LNCAP (cell line): ENCODE results near the gene YBX1.

Experiments
- CTCF ChIP-seq: fragments of 450-650 bp; IDR thresholded peaks from 2 replicates; pipeline ENCODE4 v1.5.1; 2017; ENCODE audit warnings: mild to moderate bottlenecking

The YBX1 gene

GRCh38 chr1:42681741-42682483, at the start of gene YBX1:
YBX1 (plus strand) TSS chr1:42682418; CDS start chr1:42682566, 148 bp downstream.
- no peak for TF ChIP-seq CTCF

DNA sequence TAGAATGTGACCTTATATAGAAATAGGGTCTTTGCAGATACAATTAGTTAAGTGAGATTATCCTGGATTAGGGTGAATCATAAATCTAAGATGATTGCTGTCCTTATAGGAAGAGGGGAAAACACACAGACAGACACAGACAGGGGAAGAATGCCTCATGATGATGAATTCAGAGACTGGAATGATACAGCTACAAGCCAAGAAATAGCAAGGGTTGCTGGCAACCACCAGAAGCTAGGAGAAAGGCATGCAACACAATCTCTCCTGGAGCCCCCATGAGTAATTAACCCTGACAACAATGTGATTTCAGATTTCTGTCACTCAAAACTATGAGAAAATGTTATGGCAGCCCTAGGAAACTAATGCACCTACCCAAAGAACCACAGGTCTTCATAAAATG, 43.1 kb upstream of the YBX1 start:
- TF ChIP-seq CTCF, result no peak

DNA sequence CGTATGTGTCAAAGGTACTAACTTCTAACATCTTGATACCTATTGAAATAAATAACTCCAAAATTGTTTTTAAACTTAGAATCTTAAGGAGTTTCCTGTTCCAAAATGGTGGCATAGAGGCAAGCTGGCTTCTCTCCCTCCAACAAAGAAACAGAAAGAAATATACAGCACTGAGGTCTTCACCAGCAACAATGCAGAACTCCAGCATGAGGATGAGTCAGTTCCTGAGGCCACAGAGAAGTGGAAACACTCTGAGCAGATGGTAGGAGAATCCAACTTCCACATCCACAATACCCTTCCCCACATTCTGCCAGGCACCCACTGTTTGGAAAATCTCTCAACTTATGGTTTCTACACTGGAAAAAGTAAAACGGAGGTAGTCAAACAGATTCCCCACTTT, 36.2 kb upstream of the YBX1 start:
- TF ChIP-seq CTCF, result no peak

GRCh38 chr1:42657201-42657600, 25.0 kb upstream of the YBX1 start:
- no peak for TF ChIP-seq CTCF

DNA sequence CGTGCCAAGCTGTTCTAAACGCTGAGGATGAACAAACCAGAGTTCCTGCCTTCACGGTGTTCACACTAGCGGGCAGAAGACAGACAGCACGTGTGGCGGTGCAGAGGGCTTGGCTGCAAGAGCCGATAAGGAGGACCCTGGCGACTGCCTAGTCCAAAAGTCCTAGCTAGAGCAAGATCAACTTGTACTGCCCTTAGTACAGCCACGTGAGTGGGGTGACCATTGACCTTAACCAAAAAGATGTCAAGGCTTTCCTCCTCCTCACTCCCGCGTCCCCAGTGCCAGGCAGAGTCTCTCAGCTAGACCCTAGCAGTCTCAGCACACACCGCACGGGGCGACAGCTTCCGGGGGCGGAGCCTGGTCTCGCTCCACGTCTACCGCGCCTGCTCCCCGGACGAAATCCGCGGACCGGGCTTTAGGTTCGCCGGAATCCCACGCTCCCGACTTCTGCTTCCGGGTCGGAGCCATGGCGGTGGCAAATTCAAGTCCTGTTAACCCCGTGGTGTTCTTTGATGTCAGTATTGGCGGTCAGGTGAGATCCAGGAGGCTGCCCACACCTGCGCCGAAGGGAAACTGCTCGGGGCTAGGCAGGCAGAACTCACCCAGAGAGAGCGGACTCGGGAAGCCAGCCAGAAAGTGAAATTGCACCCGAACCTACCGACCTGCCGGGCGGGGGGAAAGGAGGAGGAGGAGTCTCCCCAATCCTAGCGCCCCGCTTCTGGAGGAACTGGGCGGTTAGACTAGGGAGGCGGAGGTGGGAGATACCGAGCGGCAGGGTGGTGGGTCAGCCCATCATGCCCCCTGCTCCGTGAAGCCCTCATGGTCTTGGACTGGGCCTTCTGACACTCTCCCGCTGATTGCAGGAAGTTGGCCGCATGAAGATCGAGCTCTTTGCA, 24.0 kb upstream of the YBX1 start, which contains the start of gene PPIH:
TSS of gene PPIH (plus strand) at position 443 of the 896 bp plus-strand sequence. CDS start at position 467, 24 bp downstream.
- no peak for TF ChIP-seq CTCF

DNA sequence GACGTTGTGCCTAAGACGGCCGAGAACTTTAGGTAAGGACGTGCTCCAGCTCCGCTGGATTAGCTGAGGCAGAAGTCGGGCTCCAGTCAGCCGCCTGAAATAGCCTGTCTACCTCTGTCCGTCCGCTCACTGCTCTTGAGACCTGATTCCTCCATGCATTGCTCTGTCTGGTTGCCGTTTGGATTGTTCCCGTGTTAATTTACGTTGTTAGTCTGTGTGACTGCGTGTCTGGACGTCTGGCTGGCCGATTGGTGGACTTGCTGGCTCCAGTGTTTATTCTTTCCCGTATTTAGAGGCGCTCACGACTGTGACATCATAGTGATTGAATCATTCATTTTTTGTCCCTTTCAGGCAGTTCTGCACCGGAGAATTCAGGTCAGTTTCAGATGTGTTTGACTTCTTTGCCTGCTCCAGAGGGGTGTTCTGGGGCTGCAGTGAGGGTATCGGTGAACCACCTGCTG, 23.3 kb upstream of the YBX1 start:
- no peak for TF ChIP-seq CTCF

DNA sequence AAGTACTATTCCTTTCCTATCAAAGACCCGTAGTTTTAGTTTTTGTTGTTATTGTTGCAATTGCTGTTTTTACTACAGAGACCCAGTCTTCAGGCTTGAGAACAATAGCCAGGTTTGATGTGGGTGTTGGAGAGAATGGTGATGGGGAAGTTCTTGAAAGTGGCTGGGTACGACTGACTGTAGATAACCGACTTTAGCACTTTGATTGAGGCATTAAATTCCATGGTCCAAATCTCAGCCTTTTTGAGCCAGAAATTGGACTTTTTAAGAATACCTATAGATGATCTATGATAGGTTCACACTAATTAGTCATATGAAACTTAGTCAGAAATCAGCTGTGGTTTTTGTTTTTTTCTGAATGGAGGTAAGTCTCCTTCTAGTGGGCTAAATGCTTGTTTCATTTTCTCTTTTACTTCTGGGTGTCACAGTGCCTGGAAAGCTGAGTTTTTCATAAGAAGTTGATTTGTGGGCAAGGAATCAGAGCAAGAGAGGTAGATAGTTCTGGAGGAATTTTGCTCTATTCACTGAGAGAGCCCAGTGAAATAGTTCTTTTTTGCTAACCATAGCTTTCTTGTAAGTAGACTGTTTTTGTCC, 21.2 kb upstream of the YBX1 start:
- no peak for TF ChIP-seq CTCF
